Neural progenitor cell (in vitro differentiated cells): ENCODE data around the gene IL20RB. TPM values are rescaled to one million over a fixed set of nuclear protein-coding genes. Genes with fewer than 3 reads are reported as not detected.

Source experiments
- DNase-seq: peaks from one replicate; pipeline ENCODE4 v3.0.0-alpha.2; 2016; ENCODE audit warnings: low spot score
- H2AFZ ChIP-seq: fragments of 200-600 bp; sonication (generic); replicated peaks from 2 replicates; pipeline ENCODE4 v1.6.1; 2016; ENCODE audit warnings: antibody characterized with exemption
- H3F3A ChIP-seq: fragments of 200-600 bp; sonication (generic); 2 replicates; pipeline ENCODE4 v1.6.1; 2016; ENCODE audit warnings: antibody characterized with exemption, low read depth
- H3K27ac ChIP-seq: fragments of 200-600 bp; sonication (generic); 2 replicates; pipeline ENCODE4 v1.5.1; 2016; ENCODE audit warnings: mild to moderate bottlenecking
- H3K27me3 ChIP-seq: fragments of 200-600 bp; sonication (generic); 2 replicates; pipeline ENCODE4 v1.6.1; 2016; ENCODE audit warnings: mild to moderate bottlenecking, moderate library complexity
- H3K36me3 ChIP-seq: fragments of 200-600 bp; sonication (generic); 2 replicates; pipeline ENCODE4 v1.5.1; 2016
- H3K4me1 ChIP-seq: fragments of 200-600 bp; sonication (generic); 2 replicates; pipeline ENCODE4 v1.6.1; 2016; ENCODE audit warnings: mixed run types
- H3K4me2 ChIP-seq: fragments of 200-600 bp; sonication (generic); 2 replicates; pipeline ENCODE4 v1.6.1; 2016
- H3K4me3 ChIP-seq: fragments of 200-600 bp; sonication (generic); 2 replicates; pipeline ENCODE4 v1.5.1; 2016
- H3K79me2 ChIP-seq: fragments of 200-600 bp; sonication (generic); 2 replicates; pipeline ENCODE4 v1.6.1; 2016; ENCODE audit warnings: low read depth
- H3K9ac ChIP-seq: fragments of 200-600 bp; sonication (generic); 2 replicates; pipeline ENCODE4 v1.6.1; 2016
- H3K9me3 ChIP-seq: fragments of 200-600 bp; sonication (generic); 2 replicates; pipeline ENCODE4 v1.5.1; 2016; ENCODE audit warnings: low read depth
- H4K20me1 ChIP-seq: fragments of 200-600 bp; sonication (generic); 2 replicates; pipeline ENCODE4 v1.6.1; 2016; ENCODE audit warnings: low read depth
- H3K27ac Mint-ChIP-seq: 3 replicates; pipeline ENCODE4 v1.8.0; 2021; ENCODE audit warnings: mixed read lengths
- H3K27me3 Mint-ChIP-seq: 2 replicates; pipeline ENCODE4 v1.8.0; 2022; ENCODE audit warnings: low read depth, mild to moderate bottlenecking, inconsistent platforms, moderate library complexity, mixed read lengths; ENCODE audit not compliant: insufficient read depth
- H3K36me3 Mint-ChIP-seq: 3 replicates; pipeline ENCODE4 v1.8.0; 2021; ENCODE audit warnings: mixed read lengths
- H3K4me1 Mint-ChIP-seq: 3 replicates; pipeline ENCODE4 v1.8.0; 2021; ENCODE audit warnings: mixed read lengths
- H3K4me3 Mint-ChIP-seq: 3 replicates; pipeline ENCODE4 v1.8.0; 2021; ENCODE audit warnings: mild to moderate bottlenecking, moderate library complexity, mixed read lengths
- H3K9me3 Mint-ChIP-seq: 3 replicates; pipeline ENCODE4 v1.8.0; 2020; ENCODE audit warnings: mixed read lengths
- CTCF ChIP-seq: fragments of 200-600 bp; sonication (generic); IDR thresholded peaks from 2 replicates; pipeline ENCODE4 v1.5.1; 2017; ENCODE audit warnings: antibody characterized with exemption, mild to moderate bottlenecking
- EZH2 ChIP-seq: fragments of 200-600 bp; sonication (generic); IDR thresholded peaks from 2 replicates; pipeline ENCODE4 v1.6.1; 2017; ENCODE audit warnings: antibody characterized with exemption, mild to moderate bottlenecking, moderate library complexity
- EZH2phosphoT487 ChIP-seq: fragments of 200-600 bp; sonication (generic); IDR thresholded peaks from 2 replicates; pipeline ENCODE4 v1.6.1; 2017; ENCODE audit warnings: antibody characterized with exemption
- total RNA-seq: library from RNA; depleted of rRNA; stranded (reverse); fragments of >200 nt; gene quantifications from 2 replicates; pipeline ENCODE4 v1.2.3, GENCODE V29; 2015; ENCODE audit warnings: low replicate concordance

Gene IL20RB
- total RNA-seq, 1 donor from 2014 or later = 2.5 TPM

- Mint-ChIP-seq H3K27me3 (no peaks in the 10 kb centered on the region), H3K9me3 (peaks cover 17% of the 10 kb centered on the region), H3K4me3 (no peak overlapping the region), H3K36me3 (peaks cover 34% of the 10 kb centered on the region), H3K4me1 (no peaks in the 10 kb centered on the region), H3K27ac (no peak overlapping the region)
- Histone ChIP-seq H3K79me2 (peaks cover 49% of the 10 kb centered on the region), H4K20me1 (no peaks in the 10 kb centered on the region), H3K4me2 (no peak overlapping the region), H3K27ac (no peak overlapping the region), H3K9ac (no peak overlapping the region), H2AFZ (no peak overlapping the region), H3F3A (peaks cover 7% of the 10 kb centered on the region), H3K9me3 (no peaks in the 10 kb centered on the region), H3K4me3 (no peak overlapping the region), H3K36me3 (peaks cover 3% of the 10 kb centered on the region), H3K4me1 (no peaks in the 10 kb centered on the region), H3K27me3 (no peaks in the 10 kb centered on the region)
- no peak for DNase-seq
- TF ChIP-seq EZH2 (no peak), CTCF (no peak), EZH2phosphoT487 (no peak)
Observed at GRCh38 chr3:136925425-136926190, 32.2 kb upstream of the IL20RB start.

- no peak overlapping the region for H3K27ac ChIP-seq
- peaks cover 3% of the 10 kb centered on the region for H3K36me3 ChIP-seq
- H3K27ac Mint-ChIP-seq = no peak overlapping the region
- no peaks in the 10 kb centered on the region for H3K9me3 ChIP-seq
- no peaks in the 10 kb centered on the region for H4K20me1 ChIP-seq
- no peaks in the 10 kb centered on the region for H3K27me3 ChIP-seq
- H3K36me3 Mint-ChIP-seq = peaks cover 23% of the 10 kb centered on the region
- H3K4me1 Mint-ChIP-seq = no peaks in the 10 kb centered on the region
- no peak for TF ChIP-seq EZH2
- no peak for TF ChIP-seq CTCF
- no peak for TF ChIP-seq EZH2phosphoT487
- H3K4me1 ChIP-seq = no peaks in the 10 kb centered on the region
- H3K27me3 Mint-ChIP-seq = no peaks in the 10 kb centered on the region
- peaks cover 41% of the 10 kb centered on the region for H3K79me2 ChIP-seq
- no peak overlapping the region for H3K4me3 ChIP-seq
- H2AFZ ChIP-seq = no peak overlapping the region
- no peak overlapping the region for H3K9ac ChIP-seq
- no peaks in the 10 kb centered on the region for H3F3A ChIP-seq
- no peak overlapping the region for H3K4me2 ChIP-seq
- H3K4me3 Mint-ChIP-seq = no peak overlapping the region
- no peak for DNase-seq
- peaks cover 3% of the 10 kb centered on the region for H3K9me3 Mint-ChIP-seq
Observed at GRCh38 chr3:136928240-136928639, 29.5 kb upstream of the IL20RB start.

- no peak overlapping the region for H3K4me3 Mint-ChIP-seq
- H3K36me3 ChIP-seq = peaks cover 3% of the 10 kb centered on the region
- H3K27me3 Mint-ChIP-seq = no peaks in the 10 kb centered on the region
- no peak for DNase-seq
- H3K4me2 ChIP-seq = no peak overlapping the region
- H3K79me2 ChIP-seq = peaks cover 24% of the 10 kb centered on the region
- H3K9ac ChIP-seq = no peak overlapping the region
- H4K20me1 ChIP-seq = no peaks in the 10 kb centered on the region
- no peaks in the 10 kb centered on the region for H3K4me1 Mint-ChIP-seq
- H3K4me1 ChIP-seq = no peaks in the 10 kb centered on the region
- H3K27ac ChIP-seq = peak overlapping the region; percentile 30
- peaks cover 34% of the 10 kb centered on the region for H3K36me3 Mint-ChIP-seq
- H3F3A ChIP-seq = no peaks in the 10 kb centered on the region
- H3K9me3 ChIP-seq = no peaks in the 10 kb centered on the region
- no peaks in the 10 kb centered on the region for H3K27me3 ChIP-seq
- H3K27ac Mint-ChIP-seq = no peak overlapping the region
- peaks cover 3% of the 10 kb centered on the region for H3K9me3 Mint-ChIP-seq
- H2AFZ ChIP-seq = no peak overlapping the region
- no peak overlapping the region for H3K4me3 ChIP-seq
- TF ChIP-seq EZH2phosphoT487 (no peak), EZH2 (no peak), CTCF (no peak)
Observed at GRCh38 chr3:136929977-136930670, 27.7 kb upstream of the IL20RB start.
